ENCODE data around the gene BBS2.

BBS2 gene

GRCh38 chr16:56470666-56471065, 49.2 kb downstream of the BBS2 start:
- no peak for DNase-seq

GRCh38 chr16:56470232-56470631, 49.6 kb downstream of the BBS2 start:
- DNase-seq, result no peak

- no peak for DNase-seq
Observed at GRCh38 chr16:56469748-56470147, 50.1 kb downstream of the BBS2 start.

- no peak for DNase-seq
Observed at GRCh38 chr16:56468800-56469199, 51.0 kb downstream of the BBS2 start.

GRCh38 chr16:56466344-56466743, 53.5 kb downstream of the BBS2 start:
- DNase-seq, result no peak

- no peak for DNase-seq
Observed at GRCh38 chr16:56463153-56463552, 56.7 kb downstream of the BBS2 start.

GRCh38 chr16:56462064-56462796, 57.6 kb downstream of the BBS2 start:
- no peak for DNase-seq

- no peak for DNase-seq
Observed at GRCh38 chr16:56460101-56460500, 59.7 kb downstream of the BBS2 start.

- no peak for DNase-seq
Observed at GRCh38 chr16:56457927-56458470, 61.8 kb downstream of the BBS2 start.

- peak; percentile 21 for DNase-seq
Observed at GRCh38 chr16:56451753-56452689, 67.8 kb downstream of the BBS2 start.

GRCh38 chr16:56450986-56451752, 68.7 kb downstream of the BBS2 start, which contains the start of the genes NUDT21 and OGFOD1:
TSS of gene NUDT21 (minus strand) at chr16:56451332. CDS start at chr16:56451202, 130 bp downstream.
TSS of gene OGFOD1 (plus strand) at chr16:56451554. CDS start at chr16:56451613, 59 bp downstream.
- DNase-seq, result peak; percentile 97

- DNase-seq, result no peak
Observed at GRCh38 chr16:56450275-56450985, 69.4 kb downstream of the BBS2 start.

- no peak for DNase-seq
Observed at GRCh38 chr16:56448005-56448404, 71.8 kb downstream of the BBS2 start.

- DNase-seq, result no peak
Observed at GRCh38 chr16:56447286-56447685, 72.5 kb downstream of the BBS2 start.

GRCh38 chr16:56438038-56438437, 81.8 kb downstream of the BBS2 start:
- no peak for DNase-seq

GRCh38 chr16:56436258-56436657, 83.6 kb downstream of the BBS2 start:
- no peak for DNase-seq
